ENCODE results near the gene SRSF1. TPM values are rescaled to one million over a fixed set of nuclear protein-coding genes. Genes with fewer than 3 reads are reported as not detected.

Gene SRSF1
- total RNA-seq, 1 experiment from 2014 or later, result 434 TPM

DNA sequence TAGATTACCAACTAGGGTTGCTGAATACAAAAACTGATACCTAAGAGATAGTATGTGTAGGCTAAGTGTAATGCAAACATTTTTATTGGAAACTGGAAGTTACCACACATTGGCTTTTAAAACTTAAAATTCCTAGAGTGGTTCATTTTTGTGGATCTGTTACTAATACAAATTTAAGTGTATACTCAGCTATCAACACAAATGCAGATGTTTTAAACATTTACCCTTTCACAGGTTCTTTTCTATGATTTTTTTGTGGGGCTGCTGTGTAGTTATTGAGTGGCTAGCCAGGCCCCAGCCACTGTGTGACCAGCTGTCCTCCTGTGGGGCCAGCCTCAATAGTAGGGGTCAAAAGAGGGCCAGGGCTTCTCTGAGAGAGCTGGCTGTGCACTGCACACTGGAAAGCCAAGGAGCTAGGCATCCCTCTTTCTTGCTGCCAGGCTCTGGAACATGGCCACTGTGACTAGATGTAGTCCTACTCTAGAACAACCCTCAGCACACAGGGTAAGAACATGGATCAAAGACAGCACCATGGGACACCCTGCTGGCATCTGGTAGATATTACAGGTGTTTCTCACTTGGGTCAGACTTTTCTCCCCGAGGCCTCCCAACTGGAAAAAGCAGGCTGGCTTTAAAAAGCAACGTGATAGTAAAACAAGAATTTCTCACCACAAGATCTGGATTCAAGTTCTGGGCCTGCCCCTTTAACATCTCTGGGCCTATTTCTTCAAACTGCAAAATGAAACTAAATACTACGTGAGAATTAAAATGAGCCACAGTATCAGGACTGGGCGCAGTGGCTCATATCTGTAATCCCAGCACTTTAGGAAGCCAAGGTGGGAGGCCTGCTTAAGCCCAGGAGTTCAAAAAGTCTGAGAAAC, 11.7 kb downstream of the SRSF1 start (continued):
- TF ChIP-seq, protein P1, sequence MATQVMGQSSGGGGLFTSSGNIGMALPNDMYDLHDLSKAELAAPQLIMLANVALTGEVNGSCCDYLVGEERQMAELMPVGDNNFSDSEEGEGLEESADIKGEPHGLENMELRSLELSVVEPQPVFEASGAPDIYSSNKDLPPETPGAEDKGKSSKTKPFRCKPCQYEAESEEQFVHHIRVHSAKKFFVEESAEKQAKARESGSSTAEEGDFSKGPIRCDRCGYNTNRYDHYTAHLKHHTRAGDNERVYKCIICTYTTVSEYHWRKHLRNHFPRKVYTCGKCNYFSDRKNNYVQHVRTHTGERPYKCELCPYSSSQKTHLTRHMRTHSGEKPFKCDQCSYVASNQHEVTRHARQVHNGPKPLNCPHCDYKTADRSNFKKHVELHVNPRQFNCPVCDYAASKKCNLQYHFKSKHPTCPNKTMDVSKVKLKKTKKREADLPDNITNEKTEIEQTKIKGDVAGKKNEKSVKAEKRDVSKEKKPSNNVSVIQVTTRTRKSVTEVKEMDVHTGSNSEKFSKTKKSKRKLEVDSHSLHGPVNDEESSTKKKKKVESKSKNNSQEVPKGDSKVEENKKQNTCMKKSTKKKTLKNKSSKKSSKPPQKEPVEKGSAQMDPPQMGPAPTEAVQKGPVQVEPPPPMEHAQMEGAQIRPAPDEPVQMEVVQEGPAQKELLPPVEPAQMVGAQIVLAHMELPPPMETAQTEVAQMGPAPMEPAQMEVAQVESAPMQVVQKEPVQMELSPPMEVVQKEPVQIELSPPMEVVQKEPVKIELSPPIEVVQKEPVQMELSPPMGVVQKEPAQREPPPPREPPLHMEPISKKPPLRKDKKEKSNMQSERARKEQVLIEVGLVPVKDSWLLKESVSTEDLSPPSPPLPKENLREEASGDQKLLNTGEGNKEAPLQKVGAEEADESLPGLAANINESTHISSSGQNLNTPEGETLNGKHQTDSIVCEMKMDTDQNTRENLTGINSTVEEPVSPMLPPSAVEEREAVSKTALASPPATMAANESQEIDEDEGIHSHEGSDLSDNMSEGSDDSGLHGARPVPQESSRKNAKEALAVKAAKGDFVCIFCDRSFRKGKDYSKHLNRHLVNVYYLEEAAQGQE (IDR thresholded peaks at IDR 0.05; ENCODE audit: low read depth), result no peak

DNA sequence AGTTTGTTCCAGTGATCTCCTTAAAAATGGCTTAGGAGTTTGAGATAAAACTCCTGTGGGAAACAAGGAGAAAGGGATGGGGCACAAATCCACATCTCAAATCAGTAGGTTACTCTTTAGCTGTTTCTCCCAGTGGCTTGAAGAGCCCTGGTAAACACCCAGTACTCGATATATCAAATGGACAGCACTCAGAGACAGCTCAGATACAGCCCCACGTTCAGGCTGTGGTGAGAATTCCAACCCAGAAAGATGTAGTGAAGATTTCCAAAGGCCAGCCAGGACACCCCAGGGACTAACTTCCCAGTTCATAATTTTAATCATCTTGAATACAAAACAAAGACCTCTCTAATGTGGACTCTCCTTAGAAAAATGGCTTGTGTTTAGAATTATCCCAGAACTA, 12.6 kb downstream of the SRSF1 start:
- Histone ChIP-seq H3K9me2 (ENCODE audit: insufficient read depth) (no peaks in the 10 kb centered on the region), H3K4me1 (ENCODE audit: control insufficient read depth in 1 of 2, insufficient read depth in 2 of 2, low read length in 2 of 2) (peaks cover 48 to 92% of the 10 kb centered on the region in 2 experiments), H3K9me3 (ENCODE audit: control insufficient read depth in 1 of 2, insufficient read depth in 1 of 2, low read depth in 1 of 2, low read length in 2 of 2) (no peaks in the 10 kb centered on the region), H3K9ac (ENCODE audit: low read length) (0 out of 2 replicates have a peak overlapping the region, but pooled peaks have one; percentile 4), H3K79me2 (ENCODE audit: insufficient read depth, low read length) (peaks cover 57% of the 10 kb centered on the region), H3K27me3 (ENCODE audit: insufficient read depth, low read length) (no peaks in the 10 kb centered on the region), H3K27ac (ENCODE audit: low read depth, low read length) (peak overlapping the region; percentile 23; the same call in 1 of the 2 replicates), H3K4me3 (replicated peaks in 1 of 2; ENCODE audit: low read depth in 1 of 2, low read length in 2 of 2) (no peak overlapping the region), H3K4me2 (ENCODE audit: low read length) (no peak overlapping the region; the same call in 1 of the 2 replicates), H4K20me1 (ENCODE audit: insufficient read depth) (peaks cover 23% of the 10 kb centered on the region; the same call in 1 of the 2 replicates), H3K36me3 (ENCODE audit: control insufficient read depth in 1 of 2, insufficient read depth in 2 of 2, low read length in 2 of 2) (peaks cover 22 to 50% of the 10 kb centered on the region in 2 experiments), H2AFZ (ENCODE audit: low read depth, low read length, poor library complexity, severe bottlenecking) (no peak overlapping the region)
- RAD21 ChIA-PET (ENCODE audit: low non-redundant PET in 1 of 2, low total read pairs in 2 of 2, uncharacterized antibody in 2 of 2, unreplicated experiment in 2 of 2), result interaction anchor here (1.6 to 2.1 kb wide), 2 partner anchors 133 to 134 kb away, joined by 4 to 6 read pairs; no protein-coding TSS in a partner anchor
- no TSS peak for BruUV-seq (replicated peaks)
- TF ChIP-seq ZNF274 (IDR thresholded peaks at IDR 0.05; ENCODE audit: low read depth, low read length) (no peak), SIN3A (IDR thresholded peaks at IDR 0.05; ENCODE audit: low read depth) (no peak), JUND (IDR thresholded peaks at IDR 0.05) (no peak; the same call in 1 of the 2 replicates), SP1 (IDR thresholded peaks at IDR 0.05; ENCODE audit: low read depth) (no peak)
- TF ChIP-seq, protein P2, sequence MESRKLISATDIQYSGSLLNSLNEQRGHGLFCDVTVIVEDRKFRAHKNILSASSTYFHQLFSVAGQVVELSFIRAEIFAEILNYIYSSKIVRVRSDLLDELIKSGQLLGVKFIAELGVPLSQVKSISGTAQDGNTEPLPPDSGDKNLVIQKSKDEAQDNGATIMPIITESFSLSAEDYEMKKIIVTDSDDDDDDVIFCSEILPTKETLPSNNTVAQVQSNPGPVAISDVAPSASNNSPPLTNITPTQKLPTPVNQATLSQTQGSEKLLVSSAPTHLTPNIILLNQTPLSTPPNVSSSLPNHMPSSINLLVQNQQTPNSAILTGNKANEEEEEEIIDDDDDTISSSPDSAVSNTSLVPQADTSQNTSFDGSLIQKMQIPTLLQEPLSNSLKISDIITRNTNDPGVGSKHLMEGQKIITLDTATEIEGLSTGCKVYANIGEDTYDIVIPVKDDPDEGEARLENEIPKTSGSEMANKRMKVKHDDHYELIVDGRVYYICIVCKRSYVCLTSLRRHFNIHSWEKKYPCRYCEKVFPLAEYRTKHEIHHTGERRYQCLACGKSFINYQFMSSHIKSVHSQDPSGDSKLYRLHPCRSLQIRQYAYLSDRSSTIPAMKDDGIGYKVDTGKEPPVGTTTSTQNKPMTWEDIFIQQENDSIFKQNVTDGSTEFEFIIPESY (IDR thresholded peaks at IDR 0.05; ENCODE audit: extremely low read depth, insufficient replicate concordance, low read length), result no peak
- intact Hi-C loops (cut with micrococcal nuclease), result loop anchor here (2.0 kb wide), 2 partner anchors 78 to 144 kb away; partner anchors contain the start of gene MRPS23
- CTCF ChIA-PET, result interaction anchor here (15.4 kb wide), 1 partner anchor 137 kb away, joined by 288 read pairs; no protein-coding TSS in a partner anchor
- DNase-seq (ENCODE audit: low read depth, low spot score), result no peak
- no peak for ATAC-seq
- POLR2A ChIA-PET, result interaction anchor here (1.2 to 6.6 kb wide), 5 partner anchors 12 to 135 kb away, joined by 3 to 53 read pairs (median 8); partner anchors contain the start of genes DYNLL2 and SRSF1
